Nephron progenitor cell (in vitro differentiated cells): ENCODE data around the gene NUP50.

ENCODE experiments used
- DNase-seq: peaks from one replicate; pipeline ENCODE4 v3.0.0; 2021
- H3K27ac Mint-ChIP-seq: 2 replicates; pipeline ENCODE4 v1.8.0; 2021; ENCODE audit warnings: mild to moderate bottlenecking, moderate library complexity, mixed read lengths
- H3K27me3 Mint-ChIP-seq: 2 replicates; pipeline ENCODE4 v1.8.0; 2021; ENCODE audit warnings: mild to moderate bottlenecking, low read depth, mixed read lengths; ENCODE audit not compliant: poor library complexity
- H3K36me3 Mint-ChIP-seq: 2 replicates; pipeline ENCODE4 v1.8.0; 2021; ENCODE audit warnings: low read depth, mixed read lengths
- H3K4me1 Mint-ChIP-seq: 2 replicates; pipeline ENCODE4 v1.8.0; 2021; ENCODE audit warnings: mixed read lengths
- H3K4me3 Mint-ChIP-seq: 2 replicates; pipeline ENCODE4 v1.8.0; 2021; ENCODE audit warnings: mild to moderate bottlenecking, moderate library complexity, mixed read lengths
- H3K9me3 Mint-ChIP-seq: 2 replicates; pipeline ENCODE4 v1.8.0; 2021; ENCODE audit warnings: mild to moderate bottlenecking, moderate library complexity, mixed read lengths
- CTCF ChIP-seq: fragments of 200-600 bp; sonication (generic); IDR thresholded peaks from 2 replicates; pipeline ENCODE4 v1.5.0; 2021; ENCODE audit warnings: antibody characterized with exemption

Gene NUP50

GRCh38 chr22:45225732-45226502 is 62.2 kb downstream of the NUP50 start:
- peaks cover 50% of the 10 kb centered on the region for H3K4me1 Mint-ChIP-seq
- no peak overlapping the region for H3K4me3 Mint-ChIP-seq
- H3K27me3 Mint-ChIP-seq: peaks cover 14% of the 10 kb centered on the region
- no peak overlapping the region for H3K27ac Mint-ChIP-seq
- no peaks in the 10 kb centered on the region for H3K9me3 Mint-ChIP-seq
- no peak for DNase-seq
- H3K36me3 Mint-ChIP-seq: no peaks in the 10 kb centered on the region
- TF ChIP-seq CTCF: no peak

GRCh38 chr22:45226503-45227186 is 62.9 kb downstream of the NUP50 start:
- H3K27ac Mint-ChIP-seq: no peak overlapping the region
- H3K4me3 Mint-ChIP-seq: no peak overlapping the region
- TF ChIP-seq CTCF: no peak

GRCh38 chr22:45227645-45228400 is 64.1 kb downstream of the NUP50 start:
- no peak overlapping the region for H3K4me3 Mint-ChIP-seq
- no peak overlapping the region for H3K27ac Mint-ChIP-seq
- TF ChIP-seq CTCF: no peak
- no peak for DNase-seq
- H3K27me3 Mint-ChIP-seq: peaks cover 14% of the 10 kb centered on the region
- peaks cover 56% of the 10 kb centered on the region for H3K4me1 Mint-ChIP-seq
- H3K9me3 Mint-ChIP-seq: no peaks in the 10 kb centered on the region
- no peaks in the 10 kb centered on the region for H3K36me3 Mint-ChIP-seq

More at GRCh38 chr22:45226503-45227186, 62.9 kb downstream of the NUP50 start:
- Mint-ChIP-seq H3K4me1 (peaks cover 56% of the 10 kb centered on the region), H3K9me3 (no peaks in the 10 kb centered on the region), H3K27me3 (peaks cover 14% of the 10 kb centered on the region), H3K36me3 (no peaks in the 10 kb centered on the region)
- DNase-seq: no peak

GRCh38 chr22:45228401-45228754 is 64.7 kb downstream of the NUP50 start:
- Mint-ChIP-seq H3K36me3 (no peaks in the 10 kb centered on the region), H3K9me3 (no peaks in the 10 kb centered on the region), H3K4me1 (peaks cover 56% of the 10 kb centered on the region), H3K4me3 (no peak overlapping the region), H3K27me3 (peaks cover 14% of the 10 kb centered on the region), H3K27ac (no peak overlapping the region)
- TF ChIP-seq CTCF: no peak
- no peak for DNase-seq

- H3K4me3 Mint-ChIP-seq: no peak overlapping the region
Observed at GRCh38 chr22:45229181-45229580, 65.5 kb downstream of the NUP50 start.

More at GRCh38 chr22:45229181-45229580, 65.5 kb downstream of the NUP50 start:
- no peaks in the 10 kb centered on the region for H3K36me3 Mint-ChIP-seq
- TF ChIP-seq CTCF: no peak
- peaks cover 57% of the 10 kb centered on the region for H3K4me1 Mint-ChIP-seq
- H3K27ac Mint-ChIP-seq: no peak overlapping the region
- H3K9me3 Mint-ChIP-seq: no peaks in the 10 kb centered on the region
- no peak for DNase-seq
- H3K27me3 Mint-ChIP-seq: peaks cover 14% of the 10 kb centered on the region
